ENCODE measurements around the gene GJB1.
"Not testable (repeated sequence)": the region's sequence is repeated elsewhere in the genome, so short reads cannot be mapped to it uniquely, and the experiment has no call there.

The GJB1 gene

GRCh38 chrX:71222929-71223328 lies at the start of gene GJB1:
GJB1 (plus strand) TSS chrX:71223224; CDS start chrX:71223708, 484 bp downstream.
- no peak for DNase-seq

- DNase-seq: no peak
Measured at GRCh38 chrX:71173440-71173839, 49.6 kb upstream of the GJB1 start.

- no peak for DNase-seq
Measured at GRCh38 chrX:71174795-71175194, 48.2 kb upstream of the GJB1 start.

- DNase-seq: no peak
Measured at GRCh38 chrX:71175531-71175930, 47.5 kb upstream of the GJB1 start.

- no peak for DNase-seq
Measured at GRCh38 chrX:71177327-71177726, 45.7 kb upstream of the GJB1 start.

GRCh38 chrX:71178908-71179307 lies 44.1 kb upstream of the GJB1 start:
- DNase-seq: peak; percentile 25 to 43

GRCh38 chrX:71180579-71181265 lies 42.3 kb upstream of the GJB1 start:
- not testable (repeated sequence) for DNase-seq

GRCh38 chrX:71181558-71181909 lies 41.5 kb upstream of the GJB1 start:
- DNase-seq: peak; percentile 50 to 59

GRCh38 chrX:71181910-71182799 lies 40.9 kb upstream of the GJB1 start:
- peak; percentile 77 to 79 for DNase-seq

GRCh38 chrX:71182871-71183270 lies 40.2 kb upstream of the GJB1 start:
- no peak for DNase-seq

- DNase-seq: no peak
Measured at GRCh38 chrX:71183341-71183740, 39.7 kb upstream of the GJB1 start.

GRCh38 chrX:71184092-71184491 lies 38.9 kb upstream of the GJB1 start:
- no peak for DNase-seq

- DNase-seq: no peak
Measured at GRCh38 chrX:71184803-71185495, 38.1 kb upstream of the GJB1 start.

GRCh38 chrX:71191248-71191647 lies 31.8 kb upstream of the GJB1 start:
- DNase-seq: no peak

- DNase-seq: peak in 1 of 2 donors; percentile 19
Measured at GRCh38 chrX:71195964-71196649, 26.9 kb upstream of the GJB1 start.

GRCh38 chrX:71198066-71198465 lies 25.0 kb upstream of the GJB1 start:
- no peak for DNase-seq

- DNase-seq: no peak
Measured at GRCh38 chrX:71199252-71200008, 23.6 kb upstream of the GJB1 start.

GRCh38 chrX:71210816-71211215 lies 12.2 kb upstream of the GJB1 start:
- DNase-seq: no peak

- no peak for DNase-seq
Measured at GRCh38 chrX:71212536-71212935, 10.5 kb upstream of the GJB1 start.

- DNase-seq: no peak
Measured at GRCh38 chrX:71214152-71214551, 8.9 kb upstream of the GJB1 start.

GRCh38 chrX:71214604-71215337 lies 8.3 kb upstream of the GJB1 start:
- no peak for DNase-seq
